ENCODE measurements around the gene HIF3A. TPM values are rescaled to one million over a fixed set of nuclear protein-coding genes. Genes with fewer than 3 reads are reported as not detected.

Gene HIF3A
- total RNA-seq, 1 donor from 2014 or later, result 0.42 TPM

DNA sequence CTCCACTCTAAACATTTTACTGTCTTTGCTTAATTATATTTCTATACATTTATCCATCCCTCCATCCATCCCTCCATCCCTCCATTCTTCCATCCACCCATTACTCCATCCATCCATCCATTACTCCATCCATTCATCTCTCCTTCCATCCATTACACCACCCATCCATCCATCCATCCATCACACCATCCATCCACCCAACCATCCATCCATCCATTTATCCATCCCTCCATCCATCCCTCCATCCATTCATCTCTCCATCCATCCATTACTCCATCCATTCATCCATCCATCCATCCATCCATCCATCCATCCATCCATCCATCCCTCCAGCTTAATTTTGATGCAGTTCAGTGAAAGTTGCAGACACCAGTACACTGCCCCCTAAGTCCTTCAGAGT is 5.0 kb upstream of the HIF3A start:
- Histone ChIP-seq H3K27me3 (ENCODE audit: control insufficient read depth, insufficient read depth, low read length) (peaks cover 11% of the 10 kb centered on the region), H3K36me3 (ENCODE audit: control insufficient read depth, insufficient read depth, low read length) (no peaks in the 10 kb centered on the region), H3K4me3 (ENCODE audit: low read depth, low read length) (no peak overlapping the region)
- DNase-seq (ENCODE audit: low read depth), result no peak
- no peak for TF ChIP-seq CTCF (IDR thresholded peaks at IDR 0.05; ENCODE audit: insufficient read depth, low read length, poor library complexity, severe bottlenecking)

DNA sequence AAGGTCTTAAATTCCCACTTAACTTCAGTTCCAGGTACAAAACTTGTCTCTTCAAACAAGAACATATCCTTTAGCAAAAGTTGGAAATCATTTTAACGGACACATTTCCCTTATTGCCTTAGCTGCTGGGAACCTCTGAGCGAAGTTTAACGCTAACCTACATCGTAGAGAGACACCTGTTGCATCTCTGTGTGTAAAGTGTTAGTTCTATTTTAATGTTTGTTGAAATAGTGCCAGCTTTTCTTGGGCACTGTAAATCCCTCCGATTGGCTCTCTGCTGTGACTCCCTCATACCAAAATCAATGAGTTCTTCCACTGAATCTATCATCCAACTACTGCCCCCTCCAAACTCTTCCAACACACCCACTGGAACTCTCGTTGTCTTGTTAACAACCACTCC is 2.3 kb upstream of the HIF3A start:
- no peaks in the 10 kb centered on the region for H3K36me3 ChIP-seq (ENCODE audit: control insufficient read depth, insufficient read depth, low read length)
- no peak overlapping the region for H3K4me3 ChIP-seq (ENCODE audit: low read depth, low read length)
- TF ChIP-seq CTCF (IDR thresholded peaks at IDR 0.05; ENCODE audit: insufficient read depth, low read length, poor library complexity, severe bottlenecking), result no peak
- peaks cover 24% of the 10 kb centered on the region for H3K27me3 ChIP-seq (ENCODE audit: control insufficient read depth, insufficient read depth, low read length)
- no peak for DNase-seq (ENCODE audit: low read depth)

- TF ChIP-seq CTCF (IDR thresholded peaks at IDR 0.05; ENCODE audit: insufficient read depth, low read length, poor library complexity, severe bottlenecking), result no peak
- DNase-seq (ENCODE audit: low read depth), result no peak
- H3K36me3 ChIP-seq (ENCODE audit: control insufficient read depth, insufficient read depth, low read length), result no peaks in the 10 kb centered on the region
- no peak overlapping the region for H3K4me3 ChIP-seq (ENCODE audit: low read depth, low read length)
- peaks cover 24% of the 10 kb centered on the region for H3K27me3 ChIP-seq (ENCODE audit: control insufficient read depth, insufficient read depth, low read length)
Observed at GRCh38 chr19:46295401-46296201, 1.2 kb upstream of the HIF3A start.

DNA sequence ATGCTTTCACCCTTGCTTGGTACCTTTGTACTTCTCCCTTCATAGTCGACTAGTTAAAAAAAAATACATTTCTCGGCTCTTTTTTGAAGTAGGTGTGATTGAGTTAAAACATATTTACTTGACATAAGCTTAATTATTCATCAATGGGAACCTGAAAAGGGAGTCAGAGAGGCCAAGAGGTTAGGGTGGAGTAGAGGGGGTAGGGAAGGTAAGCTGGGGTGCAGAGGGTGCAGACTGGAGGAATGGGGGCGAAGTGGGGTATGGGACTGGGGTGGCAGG is 701 bp upstream of the HIF3A start:
- H3K36me3 ChIP-seq (ENCODE audit: control insufficient read depth, insufficient read depth, low read length), result no peaks in the 10 kb centered on the region
- DNase-seq (ENCODE audit: low read depth), result no peak
- TF ChIP-seq CTCF (IDR thresholded peaks at IDR 0.05; ENCODE audit: insufficient read depth, low read length, poor library complexity, severe bottlenecking), result no peak
- H3K4me3 ChIP-seq (ENCODE audit: low read depth, low read length), result no peak overlapping the region
- H3K27me3 ChIP-seq (ENCODE audit: control insufficient read depth, insufficient read depth, low read length), result peaks cover 24% of the 10 kb centered on the region

DNA sequence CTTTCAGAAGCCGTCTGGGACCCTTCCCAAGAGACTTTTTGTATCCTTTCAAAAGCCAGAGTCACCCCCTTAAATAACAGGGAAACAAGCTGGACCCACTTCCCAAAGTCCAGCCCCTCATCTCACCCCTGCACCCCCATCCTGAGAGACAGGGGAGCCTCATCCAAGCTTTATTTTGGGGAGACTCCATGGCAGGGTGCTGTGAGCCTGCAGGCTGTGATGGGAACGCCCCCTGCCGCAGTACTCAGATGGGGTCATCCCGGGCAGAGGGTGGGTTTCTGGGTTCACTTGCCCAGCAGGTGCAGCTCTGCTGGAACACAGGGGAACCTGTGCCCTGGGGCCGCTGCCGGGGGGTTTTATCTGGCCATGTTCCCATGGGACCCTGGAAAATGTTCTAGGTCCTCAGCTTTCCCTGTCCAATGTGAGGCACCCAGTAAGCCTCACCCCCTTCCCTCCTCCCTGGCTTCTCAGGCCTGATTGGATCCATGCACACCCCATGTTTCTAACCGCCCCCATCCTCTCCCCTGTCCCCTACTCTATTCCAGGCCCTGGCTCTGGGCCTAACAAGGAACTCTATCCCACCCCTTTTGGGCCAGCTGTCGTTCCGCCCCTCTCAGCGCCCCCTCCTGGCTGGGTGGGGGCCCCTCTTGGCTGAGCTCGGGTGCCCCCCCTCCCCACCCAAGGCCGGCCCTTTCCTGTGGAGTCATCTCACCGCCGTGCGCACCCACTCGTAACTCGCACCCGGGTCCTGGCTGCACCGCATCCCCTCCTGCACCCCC is 1.0 kb downstream of the HIF3A start:
- Histone ChIP-seq H3K27me3 (ENCODE audit: control insufficient read depth, insufficient read depth, low read length) (peaks cover 24% of the 10 kb centered on the region), H3K36me3 (ENCODE audit: control insufficient read depth, insufficient read depth, low read length) (no peaks in the 10 kb centered on the region), H3K4me3 (ENCODE audit: low read depth, low read length) (no peak overlapping the region)
- DNase-seq (ENCODE audit: low read depth), result no peak
- peak; percentile 17 for TF ChIP-seq CTCF (IDR thresholded peaks at IDR 0.05; ENCODE audit: insufficient read depth, low read length, poor library complexity, severe bottlenecking)
